ENCODE results near the gene HDHD2. TPM values are rescaled to one million over a fixed set of nuclear protein-coding genes. Genes with fewer than 3 reads are reported as not detected.
"Not testable (repeated sequence)": the region's sequence is repeated elsewhere in the genome, so short reads cannot be mapped to it uniquely, and the experiment has no call there.

HDHD2 gene, protein sequence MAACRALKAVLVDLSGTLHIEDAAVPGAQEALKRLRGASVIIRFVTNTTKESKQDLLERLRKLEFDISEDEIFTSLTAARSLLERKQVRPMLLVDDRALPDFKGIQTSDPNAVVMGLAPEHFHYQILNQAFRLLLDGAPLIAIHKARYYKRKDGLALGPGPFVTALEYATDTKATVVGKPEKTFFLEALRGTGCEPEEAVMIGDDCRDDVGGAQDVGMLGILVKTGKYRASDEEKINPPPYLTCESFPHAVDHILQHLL
- total RNA-seq (2014; rRNA removed; shearing (Covaris generic)), result 19.7 and 22.9 TPM in 2 replicates

DNA sequence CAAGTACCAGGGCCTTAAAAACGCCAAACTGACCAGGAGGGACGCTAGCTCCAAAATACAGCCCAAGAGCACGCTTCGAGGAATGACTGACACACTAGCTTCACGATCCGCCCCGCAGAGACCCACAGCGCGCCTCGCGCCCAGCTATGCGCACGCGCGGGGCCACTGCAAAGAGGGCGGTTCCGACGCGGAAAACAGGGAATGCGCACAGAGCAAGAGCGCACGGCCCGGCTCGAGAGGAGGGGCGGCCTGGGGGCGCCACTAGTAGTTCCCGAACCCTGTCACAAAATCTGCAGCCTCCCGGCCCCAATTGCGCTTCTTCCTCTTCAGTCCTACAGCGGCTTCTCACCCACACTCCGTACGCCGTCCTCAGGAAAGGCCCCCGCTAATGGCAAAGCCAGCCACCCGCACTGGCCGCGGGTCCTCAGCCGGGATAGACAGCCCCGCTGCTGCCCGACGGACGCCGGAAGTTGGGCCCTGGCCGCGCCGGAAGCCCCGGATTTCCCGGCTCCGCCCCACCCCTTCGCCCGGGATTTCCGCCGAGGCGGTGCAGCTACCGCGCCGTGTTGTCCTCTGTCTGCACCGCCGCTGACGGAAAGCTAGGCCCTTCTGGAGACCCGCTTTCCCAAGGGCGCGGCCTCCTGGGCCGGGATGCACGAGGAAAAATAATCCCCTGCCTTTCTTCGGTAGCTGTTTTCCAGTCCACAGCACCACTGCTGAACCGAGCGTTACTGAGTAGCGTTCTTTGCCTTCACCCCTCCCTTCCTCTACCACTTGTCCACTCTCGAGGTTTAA, at the start of gene HDHD2:
Gene HDHD2, minus strand, starts transcription at position 472 of the 795 bp plus-strand sequence. CDS start 14,061 bp downstream, outside the sequence.
- peak; percentile 91 for DNase-seq
- no peaks in the 10 kb centered on the region for H3K36me3 ChIP-seq (replicated peaks; ENCODE audit: control insufficient read depth, insufficient read depth, low read length)
- no peaks in the 10 kb centered on the region for H3K27me3 ChIP-seq (ENCODE audit: control insufficient read depth, insufficient read depth, low read length)
- H3K4me3 ChIP-seq (ENCODE audit: insufficient read depth, low read depth, low read length), result peak within 1 kb of the TSS; percentile 58

DNA sequence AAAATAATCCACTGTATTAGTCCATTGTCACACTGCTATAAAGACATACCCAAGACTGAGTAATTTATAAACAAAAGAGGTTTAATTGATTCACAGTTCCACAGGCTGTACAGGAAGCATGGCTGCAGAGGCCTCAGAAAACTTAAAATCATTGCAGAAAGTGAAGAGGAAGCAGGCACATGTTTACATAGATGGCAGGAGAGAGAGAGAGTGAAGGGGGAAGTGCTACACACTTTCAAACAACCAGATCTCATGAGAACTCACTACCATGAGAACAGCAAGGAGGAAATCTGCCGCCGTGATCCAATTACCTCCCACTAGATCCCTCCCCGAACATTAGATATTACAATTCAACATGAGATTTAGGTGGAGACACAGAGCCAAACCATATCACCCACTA, 45.7 kb upstream of the HDHD2 start:
- not testable (repeated sequence) for H3K4me3 ChIP-seq (ENCODE audit: insufficient read depth, low read depth, low read length); H3K36me3 ChIP-seq (replicated peaks; ENCODE audit: control insufficient read depth, insufficient read depth, low read length); H3K27me3 ChIP-seq (ENCODE audit: control insufficient read depth, insufficient read depth, low read length); DNase-seq

DNA sequence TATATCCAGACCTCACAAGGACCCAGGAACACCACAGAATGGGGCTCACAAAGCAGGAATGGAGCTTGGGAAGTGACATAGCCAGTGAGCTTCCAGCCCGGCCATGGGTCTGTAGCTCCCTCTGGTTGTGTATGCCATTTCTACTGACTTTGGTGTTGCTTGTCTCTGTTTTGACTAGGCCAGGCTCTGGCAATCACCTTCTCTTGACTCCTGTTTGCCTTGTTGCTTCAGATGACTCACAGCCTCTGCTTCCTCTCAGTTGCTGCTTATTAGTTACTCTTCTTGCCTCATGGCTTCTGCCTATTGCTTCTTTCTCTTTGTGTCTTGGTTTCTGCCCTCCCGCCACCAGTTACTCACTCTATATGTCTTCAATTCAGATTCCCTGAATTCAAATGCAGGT, 41.7 kb upstream of the HDHD2 start:
- Histone ChIP-seq H3K36me3 (replicated peaks; ENCODE audit: control insufficient read depth, insufficient read depth, low read length) (no peaks in the 10 kb centered on the region), H3K4me3 (ENCODE audit: insufficient read depth, low read depth, low read length) (no peak overlapping the region), H3K27me3 (ENCODE audit: control insufficient read depth, insufficient read depth, low read length) (no peaks in the 10 kb centered on the region)
- DNase-seq, result no peak

DNA sequence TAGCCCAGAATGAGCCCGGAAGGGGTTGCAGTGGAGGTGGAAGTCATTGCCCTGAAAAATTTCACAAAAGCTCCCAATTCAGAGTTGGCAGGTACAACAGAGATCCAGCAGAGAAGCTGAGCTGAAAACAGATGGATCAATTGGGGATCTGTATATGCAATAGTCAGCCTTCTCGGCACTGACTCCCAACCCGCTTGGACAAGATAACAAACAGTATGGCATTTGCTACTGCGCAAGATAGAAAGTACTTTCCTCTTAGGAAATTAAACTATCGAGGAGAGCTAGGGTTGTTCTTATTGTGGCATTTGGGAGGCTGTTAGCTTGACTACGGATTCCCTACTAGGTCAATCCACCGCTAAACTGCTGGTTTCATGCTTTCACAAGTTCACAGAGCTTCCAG, 37.4 kb upstream of the HDHD2 start:
- Histone ChIP-seq H3K36me3 (replicated peaks; ENCODE audit: control insufficient read depth, insufficient read depth, low read length) (no peaks in the 10 kb centered on the region), H3K27me3 (ENCODE audit: control insufficient read depth, insufficient read depth, low read length) (no peaks in the 10 kb centered on the region), H3K4me3 (ENCODE audit: insufficient read depth, low read depth, low read length) (no peak overlapping the region)
- no peak for DNase-seq

DNA sequence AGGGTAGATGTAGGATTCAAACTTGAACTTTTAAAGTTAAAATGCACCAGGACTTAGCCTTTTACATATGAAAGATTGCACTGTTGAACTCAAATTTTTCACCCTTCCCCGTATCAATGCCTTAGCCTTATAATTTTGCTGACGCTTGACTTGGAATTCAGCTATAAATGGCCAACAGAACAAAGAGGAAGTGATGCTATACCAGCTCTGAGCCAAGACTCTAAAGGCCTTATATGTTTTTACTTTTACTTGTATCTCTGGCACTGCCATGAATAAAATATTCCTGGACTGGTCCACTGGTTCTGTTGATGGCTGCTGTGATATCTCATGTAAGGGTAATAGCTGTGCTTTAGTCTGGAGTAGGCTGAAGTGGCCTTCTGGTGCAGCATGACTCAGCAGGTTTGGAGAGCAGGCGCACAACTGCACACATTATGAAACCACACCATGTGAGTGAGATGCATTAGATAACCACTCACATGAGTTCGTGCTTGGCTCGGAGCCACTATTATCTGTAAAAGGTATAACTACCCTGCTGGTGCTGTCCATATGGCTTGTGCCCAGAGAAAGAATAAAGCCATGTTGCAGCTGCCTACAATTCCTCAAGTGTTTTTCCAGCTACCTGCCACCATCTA, 34.2 kb upstream of the HDHD2 start:
- Histone ChIP-seq H3K4me3 (ENCODE audit: insufficient read depth, low read depth, low read length) (no peak overlapping the region), H3K36me3 (replicated peaks; ENCODE audit: control insufficient read depth, insufficient read depth, low read length) (no peaks in the 10 kb centered on the region), H3K27me3 (ENCODE audit: control insufficient read depth, insufficient read depth, low read length) (no peaks in the 10 kb centered on the region)
- DNase-seq, result no peak

DNA sequence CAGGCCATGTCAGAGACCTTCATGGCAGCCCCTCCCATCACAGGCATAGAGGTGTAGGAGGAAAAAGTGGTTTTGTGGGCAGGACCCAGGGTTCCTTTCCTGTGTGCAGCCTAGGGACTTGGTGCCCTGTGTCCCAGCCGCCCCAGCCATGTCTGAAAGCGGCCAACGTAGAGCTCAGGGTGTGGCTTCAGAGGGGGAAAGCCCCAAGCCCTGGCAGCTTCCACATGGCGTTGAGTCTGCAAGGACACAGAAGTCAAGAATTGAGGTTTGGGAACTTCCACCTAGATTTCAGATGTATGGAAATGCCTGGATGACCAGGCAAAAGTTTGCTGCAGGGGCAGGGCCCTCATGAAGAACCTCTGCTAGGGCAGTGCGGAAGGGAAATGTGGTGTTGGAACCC, 31.9 kb upstream of the HDHD2 start:
- DNase-seq; H3K27me3 ChIP-seq (ENCODE audit: control insufficient read depth, insufficient read depth, low read length); H3K4me3 ChIP-seq (ENCODE audit: insufficient read depth, low read depth, low read length); H3K36me3 ChIP-seq (replicated peaks; ENCODE audit: control insufficient read depth, insufficient read depth, low read length): not testable (repeated sequence)

DNA sequence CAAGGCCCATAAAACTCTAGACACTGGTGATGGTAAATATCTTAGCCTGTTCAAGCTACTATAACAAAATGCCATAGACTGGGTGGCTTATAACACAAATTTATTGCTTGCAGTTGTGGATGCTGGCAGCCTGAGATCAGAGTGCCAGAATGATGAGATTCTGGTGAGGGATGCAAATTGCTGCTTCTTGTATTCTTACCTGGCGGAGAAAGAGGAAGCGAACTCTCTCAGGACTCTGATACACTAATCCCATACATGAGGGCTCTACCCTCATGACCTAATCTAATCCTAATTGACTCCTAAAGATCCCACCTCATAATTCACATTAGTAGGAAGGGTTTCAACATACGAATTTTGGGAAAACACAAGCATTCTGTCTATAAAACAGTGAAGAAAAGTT, 30.5 kb upstream of the HDHD2 start:
- DNase-seq, result no peak
- H3K4me3 ChIP-seq (ENCODE audit: insufficient read depth, low read depth, low read length), result no peak overlapping the region
- no peaks in the 10 kb centered on the region for H3K27me3 ChIP-seq (ENCODE audit: control insufficient read depth, insufficient read depth, low read length)
- no peaks in the 10 kb centered on the region for H3K36me3 ChIP-seq (replicated peaks; ENCODE audit: control insufficient read depth, insufficient read depth, low read length)

DNA sequence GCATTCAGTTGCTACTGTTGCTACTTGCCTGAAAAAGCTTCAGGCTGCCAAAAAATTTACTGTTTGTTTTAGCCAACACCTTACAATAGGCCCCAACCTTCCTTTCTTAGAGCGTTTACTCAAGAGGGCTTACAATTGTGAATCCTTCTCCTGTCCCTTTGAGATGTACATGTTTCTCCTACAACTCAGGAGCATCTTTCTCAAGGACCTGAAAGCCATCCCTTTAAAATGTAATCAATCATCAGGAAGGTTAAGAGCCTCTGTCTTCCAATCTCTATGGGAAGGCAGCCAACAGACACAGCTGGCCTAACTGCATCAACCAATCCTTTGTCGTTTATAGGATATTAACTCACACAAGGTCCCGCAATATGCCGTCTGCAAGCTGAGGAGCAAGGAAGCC, 29.2 kb upstream of the HDHD2 start:
- no peaks in the 10 kb centered on the region for H3K27me3 ChIP-seq (ENCODE audit: control insufficient read depth, insufficient read depth, low read length)
- H3K36me3 ChIP-seq (replicated peaks; ENCODE audit: control insufficient read depth, insufficient read depth, low read length), result no peaks in the 10 kb centered on the region
- no peak for DNase-seq
- H3K4me3 ChIP-seq (ENCODE audit: insufficient read depth, low read depth, low read length), result no peak overlapping the region

DNA sequence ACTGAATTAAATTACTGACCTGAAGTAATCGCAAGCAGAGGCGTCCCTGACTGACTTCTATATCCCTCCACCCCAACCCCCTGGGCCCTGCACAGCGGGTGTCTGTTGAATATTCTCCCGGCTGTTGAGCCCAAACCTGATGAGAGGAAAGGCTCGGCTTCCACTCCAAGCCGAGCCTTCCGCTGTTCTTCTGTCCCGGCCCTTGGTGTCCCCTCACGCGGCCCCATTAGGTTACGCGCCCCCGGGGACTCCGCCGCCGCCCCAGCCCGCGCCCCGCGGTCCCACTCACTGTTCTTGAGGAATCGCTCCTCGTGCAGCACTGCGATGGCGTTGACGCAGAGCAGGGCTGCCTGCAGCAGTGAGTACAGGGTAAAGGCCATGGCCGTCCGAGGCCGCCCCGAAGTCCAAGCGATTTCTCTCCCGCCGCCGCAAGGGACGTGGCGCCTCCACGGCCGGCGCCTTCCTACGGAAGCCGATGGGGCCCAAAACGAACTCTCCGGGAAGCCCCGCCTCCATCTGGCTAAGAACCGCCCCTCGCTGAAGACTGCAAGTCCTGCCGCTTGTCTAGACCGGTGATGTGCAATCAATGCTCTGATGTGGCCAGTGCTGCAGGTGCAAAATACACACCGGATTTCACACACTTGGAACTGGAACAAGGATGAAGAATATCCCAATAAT, 25.7 kb upstream of the HDHD2 start, which contains the start of gene IER3IP1:
Gene IER3IP1, minus strand, starts transcription at position 467 of the 678 bp plus-strand sequence. Its CDS starts 87 bp downstream, at position 380.
- peak; percentile 89 for DNase-seq
- Histone ChIP-seq H3K36me3 (replicated peaks; ENCODE audit: control insufficient read depth, insufficient read depth, low read length) (no peaks in the 10 kb centered on the region; the same call in 1 of the 2 replicates), H3K4me3 (ENCODE audit: insufficient read depth, low read depth, low read length) (peak within 1 kb of the TSS; percentile 82)

DNA sequence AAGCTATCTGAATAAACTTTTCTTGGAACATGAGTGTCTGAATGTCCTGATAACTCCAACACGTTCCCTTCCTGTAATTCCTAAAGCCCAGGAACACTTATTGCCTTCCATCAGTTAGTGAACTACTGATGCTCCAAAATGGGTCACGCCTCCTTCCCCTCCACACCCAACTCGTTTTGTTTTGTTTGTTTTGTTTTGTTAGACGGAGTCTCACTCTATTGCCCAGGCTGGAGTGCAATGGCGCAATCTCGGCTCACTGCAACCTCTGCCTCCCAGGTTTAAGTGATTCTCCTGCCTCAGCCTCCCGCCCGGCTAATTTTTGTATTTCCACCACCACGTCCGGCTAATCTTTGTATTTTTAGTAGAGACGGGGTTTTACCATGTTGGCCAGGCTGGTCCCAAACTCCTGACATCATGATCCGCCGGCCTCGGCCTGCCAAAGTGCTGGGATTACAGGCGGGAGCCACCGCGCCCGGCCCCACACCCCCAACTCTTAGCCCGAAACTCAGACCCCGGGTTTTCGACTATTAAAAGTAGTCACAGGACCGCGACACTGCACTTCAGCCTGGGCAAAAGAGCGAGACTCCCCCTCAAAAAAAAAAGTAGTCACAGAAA, 25.1 kb upstream of the HDHD2 start:
- Histone ChIP-seq H3K36me3 (replicated peaks; ENCODE audit: control insufficient read depth, insufficient read depth, low read length) (no peaks in the 10 kb centered on the region; the same call in 1 of the 2 replicates), H3K4me3 (ENCODE audit: insufficient read depth, low read depth, low read length) (peak overlapping the region; percentile 82), H3K27me3 (ENCODE audit: control insufficient read depth, insufficient read depth, low read length) (no peaks in the 10 kb centered on the region)
- no peak for DNase-seq

More for the DNA sequence above, 25.7 kb upstream of the HDHD2 start, which contains the start of gene IER3IP1:
- H3K27me3 ChIP-seq (ENCODE audit: control insufficient read depth, insufficient read depth, low read length), result no peaks in the 10 kb centered on the region

DNA sequence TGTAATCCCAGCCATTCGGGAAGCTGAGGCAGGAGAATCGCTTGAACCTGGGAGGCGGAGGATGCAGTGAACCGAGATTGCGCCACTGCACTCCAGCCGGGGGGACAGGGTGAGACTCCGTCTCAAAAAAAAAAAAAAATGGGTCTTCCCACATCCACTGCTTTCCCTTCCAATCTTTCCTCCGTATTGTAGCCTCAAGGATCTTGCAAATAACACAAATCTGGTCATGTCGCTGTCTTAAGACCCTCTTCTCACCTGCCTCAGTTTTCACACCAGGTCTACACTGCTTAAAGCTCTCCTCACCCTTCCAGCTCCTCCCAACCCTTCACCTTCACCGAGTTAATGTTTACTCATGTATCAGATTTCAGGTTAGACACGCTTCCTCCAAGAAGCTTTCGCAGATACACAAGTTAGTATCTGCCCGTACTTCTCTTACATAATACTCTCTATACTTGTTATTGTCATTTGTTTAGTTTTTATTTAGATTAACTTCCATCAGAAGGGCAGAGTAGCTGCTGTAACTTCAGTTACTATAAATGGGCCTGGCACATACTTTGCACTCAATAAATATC, 24.3 kb upstream of the HDHD2 start:
- peak; percentile 20 for DNase-seq
- Histone ChIP-seq H3K36me3 (replicated peaks; ENCODE audit: control insufficient read depth, insufficient read depth, low read length) (no peaks in the 10 kb centered on the region; the same call in 1 of the 2 replicates), H3K27me3 (ENCODE audit: control insufficient read depth, insufficient read depth, low read length) (no peaks in the 10 kb centered on the region), H3K4me3 (ENCODE audit: insufficient read depth, low read depth, low read length) (peak overlapping the region; percentile 82; the same call in 1 of the 2 replicates)

DNA sequence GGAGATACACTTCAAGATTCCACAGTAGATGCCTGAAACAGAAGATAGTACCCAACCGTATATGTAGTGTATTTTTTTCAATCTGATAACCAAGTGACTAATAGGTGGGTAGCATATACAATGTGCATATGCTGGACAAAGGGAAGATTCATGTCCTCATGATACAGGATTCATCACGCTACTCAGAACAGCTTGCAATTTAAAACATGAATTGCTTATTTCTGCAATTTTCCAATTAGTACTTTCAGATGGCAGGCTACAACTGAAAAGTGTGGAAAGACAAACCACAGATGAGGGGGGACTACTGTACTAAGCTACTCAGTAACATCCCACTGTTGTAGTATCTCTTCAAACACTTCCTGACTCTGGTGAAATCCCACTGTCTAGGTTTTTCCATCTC, 22.2 kb upstream of the HDHD2 start:
- no peak overlapping the region for H3K4me3 ChIP-seq (ENCODE audit: insufficient read depth, low read depth, low read length)
- no peaks in the 10 kb centered on the region; the same call in 1 of the 2 replicates for H3K36me3 ChIP-seq (replicated peaks; ENCODE audit: control insufficient read depth, insufficient read depth, low read length)
- H3K27me3 ChIP-seq (ENCODE audit: control insufficient read depth, insufficient read depth, low read length), result no peaks in the 10 kb centered on the region
- no peak for DNase-seq

DNA sequence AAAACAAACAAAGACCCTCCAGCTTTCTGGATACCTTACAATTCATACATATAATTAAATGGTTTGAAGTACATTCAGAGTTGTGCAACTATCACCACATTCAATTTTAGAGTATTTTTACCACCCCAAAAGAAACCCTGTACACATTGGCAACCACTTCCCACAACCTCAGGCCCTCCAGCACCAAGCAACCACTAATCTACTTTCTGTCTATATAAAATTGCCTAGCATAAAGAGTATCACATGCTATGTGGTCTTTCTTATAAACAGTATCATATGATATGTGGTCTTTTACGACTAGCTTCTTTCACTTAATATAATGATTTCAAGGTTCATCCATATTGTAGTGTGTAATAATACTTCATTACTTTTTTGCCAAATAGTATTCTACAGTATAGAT, 18.6 kb upstream of the HDHD2 start:
- H3K4me3 ChIP-seq (ENCODE audit: insufficient read depth, low read depth, low read length), result no peak overlapping the region

More for the DNA sequence above, 18.6 kb upstream of the HDHD2 start:
- no peak for DNase-seq
- H3K36me3 ChIP-seq (replicated peaks; ENCODE audit: control insufficient read depth, insufficient read depth, low read length), result no peaks in the 10 kb centered on the region; the same call in 1 of the 2 replicates
- no peaks in the 10 kb centered on the region for H3K27me3 ChIP-seq (ENCODE audit: control insufficient read depth, insufficient read depth, low read length)

Measured in H7 (cell line).